CD4-positive, CD25-positive, alpha-beta regulatory T cell (primary cell): ENCODE data around the gene WRAP73. TPM values are rescaled to one million over a fixed set of nuclear protein-coding genes. Genes with fewer than 3 reads are reported as not detected.
A peak's percentile ranks its signal among the peaks of the same experiment; 100 is the strongest.

Source experiments
- ATAC-seq, 2 donors: fragments of 150-1000 bp; cut with Tn5 transposase; one replicate each; pipeline ENCODE4 v1.10.0; 2021; ENCODE audit warnings: low read depth in 2 of 2, moderate number of reproducible peaks in 2 of 2, moderate library complexity in 1 of 2
- DNase-seq, 3 donors: peaks; one replicate each; pipeline versions ENCODE4 v3.0.0 to v3.0.0-alpha.2; 2012 to 2022; ENCODE audit warnings: mixed read lengths in 1 of 3
- H3K27ac ChIP-seq: one replicate; pipeline ENCODE4 v1.7.0; 2013; ENCODE audit warnings: mild to moderate bottlenecking, low read length; ENCODE audit not compliant: insufficient read depth, poor library complexity, severe bottlenecking
- H3K27me3 ChIP-seq: one replicate; pipeline ENCODE4 v1.7.0; 2013; ENCODE audit warnings: low read length; ENCODE audit not compliant: control insufficient read depth, insufficient read depth
- H3K36me3 ChIP-seq: one replicate; pipeline ENCODE4 v1.7.0; 2013; ENCODE audit warnings: mild to moderate bottlenecking, low read length, moderate library complexity; ENCODE audit not compliant: control insufficient read depth, insufficient read depth
- H3K4me1 ChIP-seq: 2 replicates; pipeline ENCODE4 v1.7.0; 2013; ENCODE audit warnings: mild to moderate bottlenecking, low read length; ENCODE audit not compliant: insufficient read depth, control insufficient read depth, poor library complexity, severe bottlenecking
- H3K4me3 ChIP-seq: one replicate; pipeline ENCODE4 v1.7.0; 2013; ENCODE audit warnings: low read depth, mild to moderate bottlenecking, low read length, moderate library complexity
- H3K9me3 ChIP-seq, 2 experiments: 1 replicate in 1 of 2; 2 replicates in 1 of 2; pipeline ENCODE4 v1.7.0; 2013; ENCODE audit warnings: low read length in 2 of 2, mild to moderate bottlenecking in 1 of 2, moderate library complexity in 1 of 2; ENCODE audit not compliant: control insufficient read depth in 2 of 2
- H3K27ac Mint-ChIP-seq, 3 donors: one replicate each; pipeline ENCODE4 v1.8.0; 2020 to 2022; ENCODE audit warnings: mild to moderate bottlenecking in 3 of 3, mixed read lengths in 3 of 3, moderate library complexity in 2 of 3
- H3K27me3 Mint-ChIP-seq: one replicate; pipeline ENCODE4 v1.8.0; 2022; ENCODE audit warnings: mild to moderate bottlenecking, mixed read lengths
- H3K36me3 Mint-ChIP-seq: one replicate; pipeline ENCODE4 v1.8.0; 2020; ENCODE audit warnings: mixed read lengths
- H3K4me1 Mint-ChIP-seq, 4 donors: one replicate each; pipeline ENCODE4 v1.8.0; 2020 to 2022; ENCODE audit warnings: mixed read lengths in 4 of 4, mild to moderate bottlenecking in 1 of 4
- H3K4me3 Mint-ChIP-seq, 4 donors: one replicate each; pipeline ENCODE4 v1.8.0; 2020 to 2022; ENCODE audit warnings: mild to moderate bottlenecking in 4 of 4, mixed read lengths in 4 of 4, moderate library complexity in 3 of 4
- H3K9me3 Mint-ChIP-seq, 7 donors: one replicate each; pipeline ENCODE4 v1.8.0; 2020 to 2022; ENCODE audit warnings: mixed read lengths in 7 of 7, mild to moderate bottlenecking in 3 of 7, moderate library complexity in 2 of 7
- polyA plus RNA-seq, 4 donors: library from polyadenylated mRNA; unstranded; fragments of 300-500 nt; fragmentation: Illumina TruSeq; gene quantifications; one replicate each; pipeline ENCODE4 v1.2.3, GENCODE V29; 2021
- total RNA-seq: library from RNA; stranded (reverse); gene quantifications from one replicate; pipeline ENCODE4 v1.2.3, GENCODE V29; 2022

The WRAP73 gene
- total and polyA plus RNA-seq, 5 donors from 2014 or later: 27.9 to 37.1 (median 36.4) TPM

- Histone ChIP-seq H3K9me3 (no peaks in the 10 kb centered on the region), H3K36me3 (peaks cover 9% of the 10 kb centered on the region), H3K27ac (no peak overlapping the region), H3K27me3 (peaks cover 4% of the 10 kb centered on the region), H3K4me3 (no peak overlapping the region), H3K4me1 (peaks cover 38% of the 10 kb centered on the region)
- Mint-ChIP-seq H3K4me1 (peaks cover 8 to 28% (median 24%) of the 10 kb centered on the region in 4 donors), H3K27me3 (peaks cover 44% of the 10 kb centered on the region), H3K4me3 (peak overlapping the region in 3 of 4 donors; percentile 57 to 71 (median 69)), H3K36me3 (no peaks in the 10 kb centered on the region), H3K27ac (no peak overlapping the region), H3K9me3 (peaks cover 0 to 4% (median 0%) of the 10 kb centered on the region in 7 donors)
- ATAC-seq (no peak), DNase-seq (peak in 1 of 3 donors; percentile 18)
These were observed 1.4 kb upstream of the WRAP73 start for GRCh38 chr1:3651026-3651929.

- no peaks in the 10 kb centered on the region for H3K9me3 ChIP-seq
- Mint-ChIP-seq H3K4me3 (peak overlapping the region; percentile 79 to 91 (median 88)), H3K27ac (peak overlapping the region in 1 of 3 donors; percentile 26), H3K9me3 (peaks cover 0 to 4% (median 0%) of the 10 kb centered on the region in 7 donors), H3K27me3 (peaks cover 39% of the 10 kb centered on the region), H3K36me3 (peaks cover 8% of the 10 kb centered on the region), H3K4me1 (peaks cover 8 to 28% (median 24%) of the 10 kb centered on the region in 4 donors)
- peak overlapping the region; percentile 74 for H3K4me3 ChIP-seq
- no peak overlapping the region for H3K27ac ChIP-seq
- H3K4me1 ChIP-seq: peaks cover 38% of the 10 kb centered on the region
- H3K36me3 ChIP-seq: peaks cover 17% of the 10 kb centered on the region
- peaks cover 4% of the 10 kb centered on the region for H3K27me3 ChIP-seq
- ATAC-seq: no peak
- DNase-seq: no peak
These were observed 534 bp upstream of the WRAP73 start for GRCh38 chr1:3650248-3651025.

GRCh38 chr1:3646596-3646995 is 3.3 kb downstream of the WRAP73 start:
- peaks cover 25% of the 10 kb centered on the region for H3K4me1 ChIP-seq
- Mint-ChIP-seq H3K36me3 (peaks cover 30% of the 10 kb centered on the region), H3K9me3 (peaks cover 0 to 2% (median 0%) of the 10 kb centered on the region in 7 donors), H3K27ac (no peak overlapping the region), H3K4me3 (peak overlapping the region in 2 of 4 donors; percentile 34 to 65), H3K27me3 (peaks cover 15% of the 10 kb centered on the region), H3K4me1 (peaks cover 8 to 28% (median 22%) of the 10 kb centered on the region in 4 donors)
- H3K27me3 ChIP-seq: no peaks in the 10 kb centered on the region
- no peak overlapping the region for H3K27ac ChIP-seq
- DNase-seq (no peak), ATAC-seq (no peak)
- H3K36me3 ChIP-seq: peaks cover 30% of the 10 kb centered on the region
- H3K9me3 ChIP-seq: no peaks in the 10 kb centered on the region
- no peak overlapping the region for H3K4me3 ChIP-seq

GRCh38 chr1:3645666-3646355 is 4.1 kb downstream of the WRAP73 start:
- H3K27me3 Mint-ChIP-seq: peaks cover 10% of the 10 kb centered on the region
- H3K27ac ChIP-seq: no peak overlapping the region
- H3K4me1 ChIP-seq: peaks cover 17% of the 10 kb centered on the region
- H3K4me3 ChIP-seq: no peak overlapping the region
- H3K36me3 ChIP-seq: peaks cover 36% of the 10 kb centered on the region
- no peaks in the 10 kb centered on the region for H3K27me3 ChIP-seq
- peak overlapping the region in 1 of 4 donors; percentile 4 for H3K4me3 Mint-ChIP-seq
- H3K27ac Mint-ChIP-seq: peak overlapping the region in 1 of 3 donors; percentile 11
- H3K9me3 ChIP-seq: no peaks in the 10 kb centered on the region
- peaks cover 8 to 25% (median 21%) of the 10 kb centered on the region in 4 donors for H3K4me1 Mint-ChIP-seq
- ATAC-seq (no peak), DNase-seq (no peak)
- peaks cover 0 to 2% (median 0%) of the 10 kb centered on the region in 7 donors for H3K9me3 Mint-ChIP-seq
- peaks cover 31% of the 10 kb centered on the region for H3K36me3 Mint-ChIP-seq

- Histone ChIP-seq H3K36me3 (peaks cover 36% of the 10 kb centered on the region), H3K27ac (no peak overlapping the region), H3K27me3 (no peaks in the 10 kb centered on the region), H3K4me1 (peaks cover 12% of the 10 kb centered on the region), H3K4me3 (no peak overlapping the region), H3K9me3 (no peaks in the 10 kb centered on the region)
- DNase-seq: no peak
- H3K27ac Mint-ChIP-seq: no peak overlapping the region
- H3K36me3 Mint-ChIP-seq: peaks cover 31% of the 10 kb centered on the region
- peaks cover 4 to 22% (median 20%) of the 10 kb centered on the region in 4 donors for H3K4me1 Mint-ChIP-seq
- no peak for ATAC-seq
- peaks cover 5% of the 10 kb centered on the region for H3K27me3 Mint-ChIP-seq
- peaks cover 0 to 2% (median 0%) of the 10 kb centered on the region in 7 donors for H3K9me3 Mint-ChIP-seq
- H3K4me3 Mint-ChIP-seq: no peak overlapping the region
These were observed 4.7 kb downstream of the WRAP73 start for GRCh38 chr1:3645247-3645646.

- H3K4me1 ChIP-seq: peaks cover 7% of the 10 kb centered on the region
These were observed 5.6 kb downstream of the WRAP73 start for GRCh38 chr1:3644273-3644672.

More at GRCh38 chr1:3644273-3644672, 5.6 kb downstream of the WRAP73 start:
- no peak for ATAC-seq
- Histone ChIP-seq H3K27me3 (no peaks in the 10 kb centered on the region), H3K4me3 (no peak overlapping the region), H3K36me3 (peaks cover 41% of the 10 kb centered on the region), H3K9me3 (no peaks in the 10 kb centered on the region), H3K27ac (no peak overlapping the region)
- Mint-ChIP-seq H3K27ac (no peak overlapping the region), H3K4me3 (no peak overlapping the region), H3K9me3 (no peaks in the 10 kb centered on the region), H3K27me3 (no peaks in the 10 kb centered on the region), H3K4me1 (peaks cover 0 to 19% (median 17%) of the 10 kb centered on the region in 4 donors), H3K36me3 (peaks cover 31% of the 10 kb centered on the region)
- no peak for DNase-seq
